ENCODE data around the gene DCAF7.
A peak's percentile ranks its signal among the peaks of the same experiment; 100 is the strongest.

Gene DCAF7

DNA sequence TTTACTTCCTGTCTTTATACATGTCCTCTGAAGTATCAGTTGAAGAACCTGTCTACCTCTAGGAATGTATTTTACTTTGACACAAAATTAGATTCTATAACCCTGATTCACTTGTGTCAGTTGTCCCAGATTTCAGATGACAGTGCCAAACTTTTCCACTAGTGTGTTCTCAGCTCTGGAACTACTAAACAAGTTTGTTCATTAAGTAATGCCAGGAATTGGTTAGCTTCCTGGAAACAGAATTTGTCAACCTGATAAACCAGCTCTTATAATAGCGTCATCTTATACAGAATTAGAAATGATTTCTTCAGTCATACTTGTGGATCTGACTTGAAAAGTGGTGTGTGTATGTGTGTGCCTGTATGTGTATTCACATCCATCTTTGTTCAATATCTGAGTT, 79.3 kb downstream of the DCAF7 start:
- no peak for DNase-seq (ENCODE audit: low read depth)

DNA sequence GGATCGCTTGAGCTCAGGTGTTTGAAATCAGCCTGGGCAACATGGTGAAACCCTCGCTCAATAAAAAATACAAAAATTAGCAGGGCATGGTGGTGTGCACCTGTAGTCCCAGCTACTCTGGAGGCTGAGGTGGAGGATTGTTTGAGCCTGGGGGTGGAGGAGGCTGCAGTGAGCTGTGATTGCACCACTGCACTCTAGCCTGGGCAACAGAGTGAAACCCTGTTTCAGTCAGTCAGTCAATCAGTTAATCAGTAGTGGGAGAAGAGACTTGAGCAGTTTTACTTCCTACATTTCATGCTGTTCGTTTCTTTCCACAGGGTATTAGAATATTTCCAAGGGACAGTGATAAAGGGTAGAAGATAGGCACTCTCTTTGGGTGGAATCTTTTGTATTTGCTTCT, 80.8 kb downstream of the DCAF7 start:
- DNase-seq (ENCODE audit: low read depth): no peak

DNA sequence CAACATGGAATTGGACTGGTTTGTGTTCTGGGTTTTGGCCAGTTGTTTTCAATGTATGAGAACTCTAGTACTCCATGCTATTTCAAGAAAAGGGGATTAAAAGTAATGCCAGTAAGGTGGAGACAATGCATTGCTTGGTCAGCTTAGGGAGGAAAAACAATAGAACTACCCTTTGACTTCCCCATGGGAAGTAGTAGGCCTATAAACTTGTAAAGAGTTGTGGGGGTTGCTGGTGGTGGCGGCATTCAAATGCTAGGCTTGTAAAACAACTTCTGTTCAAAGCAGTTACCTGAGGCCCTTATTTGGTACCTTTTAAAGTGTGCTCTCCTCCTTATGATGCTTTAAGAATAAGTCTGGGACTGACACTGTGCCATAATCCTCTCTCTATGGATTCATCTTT, 81.3 kb downstream of the DCAF7 start:
- no peak for DNase-seq (ENCODE audit: low read depth)

DNA sequence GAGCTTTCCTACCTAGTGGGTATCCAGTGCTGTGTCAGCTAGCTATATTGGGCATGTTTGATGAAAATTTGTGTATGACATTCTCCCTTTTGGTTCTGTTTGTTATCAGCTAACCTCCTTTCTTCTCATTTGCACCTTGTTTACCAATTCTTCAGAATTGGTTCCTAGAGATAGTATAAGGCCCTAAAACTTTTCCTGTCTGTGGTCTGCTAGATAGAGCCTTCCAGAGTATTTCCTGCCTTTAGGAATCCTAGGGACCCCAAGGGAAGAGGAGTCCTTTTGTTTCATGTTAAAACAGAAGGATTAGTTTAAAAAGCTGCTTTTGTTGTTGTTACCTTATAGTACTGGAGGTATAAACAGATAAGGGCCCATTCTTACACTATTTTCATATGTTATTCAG, 83.5 kb downstream of the DCAF7 start:
- no peak for DNase-seq (ENCODE audit: low read depth)

DNA sequence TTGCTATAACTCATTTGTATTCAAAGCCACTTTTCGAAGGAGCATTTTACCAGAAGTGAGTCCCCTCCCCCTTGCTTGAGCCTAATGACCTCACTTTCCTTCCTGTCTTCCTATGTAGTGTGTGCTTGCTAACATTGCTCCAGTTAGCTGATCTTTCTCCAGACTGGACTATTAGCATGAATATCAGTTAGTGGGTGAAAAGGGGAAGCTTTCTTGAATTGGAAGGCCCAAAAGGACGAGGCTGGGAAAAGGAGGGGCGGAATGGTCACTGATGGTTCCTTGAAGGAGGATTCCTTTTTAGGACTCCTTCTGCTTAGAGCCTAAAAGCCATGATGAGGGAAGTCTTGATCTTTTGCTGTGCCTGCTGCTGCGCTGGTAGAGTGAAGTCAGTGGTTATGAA, 83.9 kb downstream of the DCAF7 start:
- DNase-seq (ENCODE audit: low read depth): no peak

DNA sequence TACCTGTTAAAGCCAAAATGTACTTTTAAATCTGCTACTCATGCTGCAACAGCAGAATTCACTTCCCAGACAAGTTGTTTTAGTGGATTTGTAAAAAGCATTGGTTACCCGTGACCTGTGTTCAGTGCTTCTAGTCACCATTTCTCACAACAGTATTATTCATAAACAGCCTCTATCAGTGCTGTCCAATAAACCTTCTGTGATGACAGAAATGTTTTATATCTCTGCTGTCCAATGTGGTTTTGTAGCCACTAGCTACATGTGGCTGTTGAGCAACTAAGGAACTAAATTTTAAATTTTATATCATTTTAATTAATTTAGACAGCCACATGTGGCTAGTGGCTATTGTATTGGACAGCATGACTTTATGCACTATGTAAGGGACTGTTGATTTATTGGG, 84.5 kb downstream of the DCAF7 start:
- peak; percentile 36 for DNase-seq (ENCODE audit: low read depth)

DNA sequence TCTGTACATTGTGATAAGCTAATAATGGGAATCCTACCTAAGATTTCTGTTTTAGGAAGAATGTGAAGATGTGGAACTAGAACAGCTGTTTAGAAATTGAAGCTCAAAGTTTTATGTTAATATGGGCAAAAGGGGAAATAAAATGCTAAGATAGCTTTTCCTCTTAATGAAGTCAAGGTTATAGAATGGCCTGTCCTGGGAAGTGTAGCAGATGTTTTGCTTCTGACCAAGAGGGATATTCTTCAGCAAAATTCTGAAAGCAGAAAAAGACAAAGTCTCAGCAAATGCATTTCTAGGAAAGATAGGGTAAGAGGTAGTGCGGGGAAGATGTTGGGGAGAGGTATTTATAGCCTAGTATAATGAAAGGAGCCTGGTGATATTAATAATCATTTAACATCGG, 85.0 kb downstream of the DCAF7 start:
- no peak for DNase-seq (ENCODE audit: low read depth)

DNA sequence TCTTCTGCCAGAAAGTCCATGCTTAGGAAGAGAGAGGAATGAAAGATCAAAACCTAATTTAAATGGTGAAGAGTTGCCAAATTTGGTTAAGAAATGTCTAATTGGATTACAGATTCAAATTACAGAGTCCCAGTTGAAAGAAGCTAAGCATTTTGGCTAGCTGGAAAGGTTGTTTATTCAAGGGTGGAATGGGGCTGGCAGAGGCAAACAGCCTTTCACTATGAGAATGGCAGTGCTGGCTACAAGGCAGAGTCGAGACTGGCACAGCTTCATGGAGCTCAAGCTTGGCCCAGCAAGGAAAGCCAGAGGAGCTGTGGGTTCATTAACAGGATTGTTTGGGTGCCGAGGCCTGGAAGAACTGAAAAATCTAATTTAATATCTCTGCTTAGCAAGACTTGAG, 85.5 kb downstream of the DCAF7 start:
- no peak for DNase-seq (ENCODE audit: low read depth)

DNA sequence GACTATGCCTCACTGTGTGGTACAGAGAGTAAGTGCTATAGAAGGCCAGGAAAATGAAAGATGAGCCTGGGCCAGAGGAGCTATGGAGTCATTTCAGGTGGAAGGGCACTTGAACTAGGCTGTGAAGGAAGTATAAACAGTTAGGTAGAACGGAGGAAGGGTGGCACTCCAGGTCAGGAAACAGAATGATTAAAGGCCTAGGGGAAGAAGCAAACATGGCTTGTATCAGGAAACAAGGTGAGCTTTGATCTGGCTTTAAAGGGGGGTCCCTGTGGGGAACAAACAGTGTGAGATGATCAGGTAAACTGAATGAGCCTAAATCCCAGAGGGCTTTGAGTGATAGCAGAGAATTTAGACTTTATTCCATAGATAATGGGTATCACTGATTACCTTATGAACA, 88.8 kb downstream of the DCAF7 start:
- no peak for DNase-seq (ENCODE audit: low read depth)

DNA sequence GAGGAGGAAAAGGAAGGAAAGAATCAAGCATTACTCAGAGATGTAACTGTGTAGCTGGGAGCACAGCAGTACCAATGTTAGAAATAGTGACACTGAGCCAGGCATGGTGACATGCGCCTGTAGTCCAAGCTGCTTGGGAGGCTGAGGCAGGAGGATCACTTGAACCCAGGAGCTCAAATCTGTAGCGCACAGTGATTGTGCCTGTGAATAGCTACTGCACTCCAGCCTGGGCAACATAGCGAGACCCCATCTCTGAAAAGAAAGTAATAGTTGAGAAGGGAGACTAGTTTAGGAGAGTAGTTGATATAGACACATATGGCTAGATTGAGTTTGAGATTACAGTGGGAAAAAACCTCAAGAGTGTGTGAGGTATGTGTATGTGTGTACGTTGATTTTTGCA, 89.8 kb downstream of the DCAF7 start:
- no peak for DNase-seq (ENCODE audit: low read depth)

DNA sequence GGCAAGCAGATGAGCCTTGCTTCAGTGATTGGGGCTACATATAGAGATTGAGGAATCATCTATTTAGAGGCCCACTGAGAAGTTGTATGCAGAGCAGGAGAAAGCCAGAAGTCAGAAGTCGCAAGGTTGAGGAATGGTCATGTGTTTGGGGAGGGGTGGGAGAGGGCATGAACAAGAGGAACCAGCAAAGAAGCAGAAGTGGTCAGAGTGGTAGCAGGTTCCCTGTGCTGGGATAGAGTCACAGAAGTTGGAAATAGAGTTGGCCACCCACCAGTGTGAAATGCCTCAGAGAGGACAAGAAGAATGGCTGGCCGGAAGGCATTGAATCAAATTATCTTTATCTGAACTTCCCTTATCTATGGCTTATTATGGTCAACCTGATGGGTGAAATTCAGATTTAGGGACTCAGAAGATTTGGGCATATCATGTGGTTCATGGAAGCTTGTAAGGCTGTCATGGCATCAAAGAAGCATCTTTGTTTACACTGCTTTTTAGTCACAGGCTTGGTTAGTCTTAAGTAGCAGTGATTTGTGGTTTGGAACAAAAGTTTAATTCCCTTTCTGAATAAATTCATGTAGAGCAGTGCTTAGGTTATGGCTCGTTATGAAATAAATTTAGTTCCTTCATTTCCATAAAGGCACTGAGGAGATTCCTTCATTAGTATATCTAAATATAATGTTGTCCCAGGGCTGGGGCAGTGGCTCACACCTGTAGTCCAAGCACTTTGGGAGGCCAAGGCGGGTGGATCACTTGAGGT, 91.6 kb downstream of the DCAF7 start:
- DNase-seq (ENCODE audit: low read depth): no peak
